Inflammatory macrophage (primary cell): ENCODE results near the gene DUSP23.
A peak's percentile ranks its signal among the peaks of the same experiment; 100 is the strongest.

Experiments used
- DNase-seq, 2 donors: peaks; one replicate each; pipeline ENCODE4 v3.0.0-alpha.2; 2020 to 2022

DUSP23 gene

DNA sequence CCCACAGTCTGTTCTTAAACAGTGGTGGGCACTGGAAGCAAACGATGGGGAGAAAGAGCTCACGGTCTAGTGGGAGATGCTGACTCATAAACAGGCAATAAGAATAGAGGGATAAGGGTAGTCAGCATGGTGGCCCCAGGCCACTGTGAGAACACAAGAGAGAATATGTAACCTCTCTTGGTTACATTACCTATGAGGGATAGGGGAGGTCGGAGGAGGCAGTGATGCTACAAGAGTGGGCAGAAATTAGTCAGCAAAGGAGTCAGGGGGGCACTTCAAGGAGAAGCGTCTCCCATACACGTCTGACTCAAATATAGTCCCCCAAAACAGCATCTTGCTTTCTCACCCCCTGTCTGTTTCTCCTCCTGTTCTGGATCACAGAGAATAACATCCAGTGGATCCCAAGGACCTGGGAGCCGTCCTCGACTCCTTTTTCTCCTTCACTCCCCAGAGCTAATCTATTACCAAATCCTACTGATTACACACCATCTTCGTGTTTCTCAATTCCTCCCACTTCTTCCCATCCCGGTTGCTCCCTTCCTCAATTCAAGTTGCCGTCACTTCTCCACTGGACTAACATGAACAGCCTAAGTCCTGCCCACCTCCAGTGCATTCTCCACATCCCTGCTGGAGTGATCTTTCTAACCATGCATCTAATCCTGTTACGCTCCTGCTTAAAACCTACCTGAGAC lies 48.0 kb downstream of the DUSP23 start:
- peak; percentile 88 to 90 for DNase-seq

- peak; percentile 82 to 88 for DNase-seq
These were observed 48.5 kb downstream of the DUSP23 start for GRCh38 chr1:159829273-159829634.

DNA sequence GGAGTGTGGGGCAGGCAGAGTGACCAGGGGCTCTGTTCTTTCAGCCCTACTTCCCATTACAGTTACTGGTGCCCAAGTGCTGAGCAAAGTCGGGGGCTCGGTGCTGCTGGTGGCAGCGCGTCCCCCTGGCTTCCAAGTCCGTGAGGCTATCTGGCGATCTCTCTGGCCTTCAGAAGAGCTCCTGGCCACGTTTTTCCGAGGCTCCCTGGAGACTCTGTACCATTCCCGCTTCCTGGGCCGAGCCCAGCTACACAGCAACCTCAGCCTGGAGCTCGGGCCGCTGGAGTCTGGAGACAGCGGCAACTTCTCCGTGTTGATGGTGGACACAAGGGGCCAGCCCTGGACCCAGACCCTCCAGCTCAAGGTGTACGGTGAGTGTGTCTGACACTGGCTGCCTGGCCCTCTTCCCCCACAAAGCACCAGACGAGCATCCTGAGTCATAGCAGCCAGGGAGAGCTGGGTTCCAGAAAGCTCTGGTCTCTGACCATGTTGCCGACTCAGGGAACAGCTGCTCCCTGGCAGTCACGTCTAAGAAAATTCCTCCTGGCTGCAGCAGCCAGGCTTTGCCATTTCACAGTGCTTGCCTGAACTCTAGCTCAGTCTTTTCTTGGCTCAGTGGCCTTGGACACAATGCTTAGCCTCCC lies 49.2 kb downstream of the DUSP23 start:
- peak in 1 of 2 donors; percentile 57 for DNase-seq

- DNase-seq: peak; percentile 78 to 85
These were observed 50.0 kb downstream of the DUSP23 start for GRCh38 chr1:159830722-159831121.

DNA sequence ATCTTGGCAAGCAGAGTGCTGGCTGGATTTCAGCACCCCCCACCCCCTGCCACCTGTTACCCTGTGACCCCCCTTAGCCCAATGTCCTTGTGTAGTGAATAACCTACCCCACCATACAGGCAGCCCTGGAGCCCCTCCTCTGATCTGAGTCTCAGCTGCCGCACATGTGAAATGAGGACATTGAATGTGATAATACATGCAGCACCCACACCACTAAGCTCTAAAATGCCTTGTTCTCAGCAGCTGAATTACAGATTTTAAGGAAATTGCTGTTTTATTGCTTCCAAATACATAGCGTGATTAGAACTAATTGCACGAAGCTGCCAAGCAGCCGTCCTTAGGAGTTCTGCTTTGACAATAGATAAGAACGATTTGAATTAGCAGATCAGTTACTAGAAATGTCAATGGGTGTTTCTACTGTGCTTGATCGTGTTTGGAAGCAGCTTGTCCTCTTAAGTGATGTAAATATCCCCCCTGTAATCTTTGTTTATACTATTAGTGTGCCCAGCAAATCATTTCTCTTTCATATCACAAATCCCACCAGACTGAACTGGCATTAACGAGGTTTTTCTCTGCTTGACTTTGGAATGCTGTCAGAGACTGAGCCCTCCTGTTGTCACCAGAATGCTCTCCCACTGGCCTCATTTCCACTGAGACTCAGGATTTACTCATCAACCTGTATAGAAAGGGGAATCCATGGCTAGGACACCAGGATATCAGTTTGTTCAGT lies 50.8 kb downstream of the DUSP23 start:
- DNase-seq: no peak
